ENCODE results near the gene GRM1. TPM values are rescaled to one million over a fixed set of nuclear protein-coding genes. Genes with fewer than 3 reads are reported as not detected.
"Not testable (repeated sequence)": the region's sequence is repeated elsewhere in the genome, so short reads cannot be mapped to it uniquely, and the experiment has no call there.

GRM1 gene
- total RNA-seq, 1 donor from 2014 or later = 6.7 TPM

DNA sequence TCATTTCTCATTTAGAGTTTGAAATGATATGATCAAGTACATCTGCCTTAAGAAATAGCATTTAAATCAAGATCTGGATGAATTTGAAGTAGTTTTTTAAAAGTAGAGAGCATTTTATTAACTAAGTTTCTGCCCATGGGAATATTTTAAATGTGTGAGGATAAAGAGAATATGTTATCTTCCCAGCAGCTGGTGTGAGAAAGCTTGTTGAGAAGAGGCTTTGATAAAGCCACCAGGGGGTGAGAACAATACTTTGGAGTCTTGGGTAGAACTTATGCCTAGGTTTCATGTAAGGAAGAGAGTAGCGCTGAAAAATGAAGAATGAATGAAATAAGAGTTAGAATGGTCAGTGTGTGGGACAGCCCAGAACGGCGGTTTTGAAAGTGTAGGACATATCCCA is 190.2 kb downstream of the GRM1 start:
- Histone ChIP-seq H3K4me3 (no peak overlapping the region), H3K27ac (replicated peaks) (no peak overlapping the region), H3K27me3 (ENCODE audit: low read depth) (no peaks in the 10 kb centered on the region), H3K4me1 (no peaks in the 10 kb centered on the region), H3K36me3 (no peaks in the 10 kb centered on the region), H3K9me3 (replicated peaks) (peaks cover 4% of the 10 kb centered on the region)
- intact Hi-C loops (cut with micrococcal nuclease) = no loop called here
- TF ChIP-seq, protein P1, sequence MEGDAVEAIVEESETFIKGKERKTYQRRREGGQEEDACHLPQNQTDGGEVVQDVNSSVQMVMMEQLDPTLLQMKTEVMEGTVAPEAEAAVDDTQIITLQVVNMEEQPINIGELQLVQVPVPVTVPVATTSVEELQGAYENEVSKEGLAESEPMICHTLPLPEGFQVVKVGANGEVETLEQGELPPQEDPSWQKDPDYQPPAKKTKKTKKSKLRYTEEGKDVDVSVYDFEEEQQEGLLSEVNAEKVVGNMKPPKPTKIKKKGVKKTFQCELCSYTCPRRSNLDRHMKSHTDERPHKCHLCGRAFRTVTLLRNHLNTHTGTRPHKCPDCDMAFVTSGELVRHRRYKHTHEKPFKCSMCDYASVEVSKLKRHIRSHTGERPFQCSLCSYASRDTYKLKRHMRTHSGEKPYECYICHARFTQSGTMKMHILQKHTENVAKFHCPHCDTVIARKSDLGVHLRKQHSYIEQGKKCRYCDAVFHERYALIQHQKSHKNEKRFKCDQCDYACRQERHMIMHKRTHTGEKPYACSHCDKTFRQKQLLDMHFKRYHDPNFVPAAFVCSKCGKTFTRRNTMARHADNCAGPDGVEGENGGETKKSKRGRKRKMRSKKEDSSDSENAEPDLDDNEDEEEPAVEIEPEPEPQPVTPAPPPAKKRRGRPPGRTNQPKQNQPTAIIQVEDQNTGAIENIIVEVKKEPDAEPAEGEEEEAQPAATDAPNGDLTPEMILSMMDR (IDR thresholded peaks at IDR 0.05; ENCODE audit: borderline replicate concordance) = no peak
- no peak for DNase-seq

DNA sequence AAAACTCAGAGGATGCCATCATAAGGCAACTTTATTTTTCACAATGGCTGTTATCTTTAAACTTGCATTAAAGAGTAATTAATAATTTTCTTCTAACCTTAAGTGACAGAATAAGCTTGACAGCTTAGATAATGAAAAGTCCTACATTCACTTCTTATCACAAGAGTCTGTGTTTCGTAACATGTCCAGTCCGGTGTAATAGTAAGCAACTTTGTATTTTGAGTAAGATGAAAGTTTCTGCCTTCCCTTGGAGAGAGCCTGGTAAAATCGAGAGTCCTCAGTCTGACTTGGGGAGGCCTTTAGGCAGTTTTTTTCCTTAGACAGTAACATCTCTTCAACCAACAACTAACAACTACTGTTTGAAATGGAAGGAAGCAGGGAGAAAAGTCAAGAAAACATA is 195.6 kb downstream of the GRM1 start:
- no peaks in the 10 kb centered on the region for H3K4me1 ChIP-seq
- no peak for DNase-seq
- peaks cover 4% of the 10 kb centered on the region for H3K9me3 ChIP-seq (replicated peaks)
- H3K4me3 ChIP-seq = no peak overlapping the region
- no peaks in the 10 kb centered on the region for H3K36me3 ChIP-seq
- TF ChIP-seq, protein P1 (IDR thresholded peaks at IDR 0.05; ENCODE audit: borderline replicate concordance) = no peak
- no peak overlapping the region for H3K27ac ChIP-seq (replicated peaks)
- H3K27me3 ChIP-seq (ENCODE audit: low read depth) = no peaks in the 10 kb centered on the region
- intact Hi-C loops (cut with micrococcal nuclease) = no loop called here

GRCh38 chr6:146224988-146225387 is 196.1 kb downstream of the GRM1 start:
- Histone ChIP-seq H3K4me3 (no peak overlapping the region), H3K27me3 (ENCODE audit: low read depth) (no peaks in the 10 kb centered on the region), H3K4me1 (no peaks in the 10 kb centered on the region), H3K36me3 (no peaks in the 10 kb centered on the region), H3K27ac (replicated peaks) (no peak overlapping the region), H3K9me3 (replicated peaks) (peaks cover 4% of the 10 kb centered on the region)
- TF ChIP-seq, protein P1 (IDR thresholded peaks at IDR 0.05; ENCODE audit: borderline replicate concordance) = no peak
- DNase-seq = no peak
- intact Hi-C loops (cut with micrococcal nuclease) = no loop called here

DNA sequence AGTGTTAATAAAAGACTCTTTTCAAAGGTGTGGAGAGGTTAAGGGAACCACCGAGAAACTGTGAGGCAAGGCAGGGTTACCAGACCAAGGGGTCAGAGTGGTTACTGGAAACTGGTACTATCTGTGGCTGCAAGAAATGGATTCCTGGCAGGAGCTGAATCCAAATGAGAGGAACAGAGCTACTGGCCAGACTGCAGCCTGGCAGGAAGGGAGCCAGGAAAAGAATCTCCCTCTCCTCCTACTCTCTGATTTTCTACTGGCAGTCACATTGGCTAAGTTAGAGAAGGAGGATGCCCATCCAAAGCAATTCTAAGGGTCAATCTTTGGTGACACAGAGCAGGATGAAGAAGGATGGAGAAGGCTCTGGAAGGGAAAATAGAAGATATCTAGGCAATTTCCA is 211.5 kb downstream of the GRM1 start:
- H3K36me3 ChIP-seq = no peaks in the 10 kb centered on the region
- H3K27ac ChIP-seq (replicated peaks) = no peak overlapping the region
- no peak for DNase-seq
- no peaks in the 10 kb centered on the region for H3K27me3 ChIP-seq (ENCODE audit: low read depth)
- H3K9me3 ChIP-seq (replicated peaks) = peaks cover 25% of the 10 kb centered on the region
- H3K4me1 ChIP-seq = no peaks in the 10 kb centered on the region
- no peak overlapping the region for H3K4me3 ChIP-seq
- intact Hi-C loops (cut with micrococcal nuclease) = no loop called here
- TF ChIP-seq, protein P1 (IDR thresholded peaks at IDR 0.05; ENCODE audit: borderline replicate concordance) = no peak

- TF ChIP-seq, protein P1 (IDR thresholded peaks at IDR 0.05; ENCODE audit: borderline replicate concordance) = no peak
- peaks cover 25% of the 10 kb centered on the region for H3K9me3 ChIP-seq (replicated peaks)
- no peaks in the 10 kb centered on the region for H3K4me1 ChIP-seq
- no peaks in the 10 kb centered on the region for H3K36me3 ChIP-seq
- H3K27ac ChIP-seq (replicated peaks) = no peak overlapping the region
- H3K27me3 ChIP-seq (ENCODE audit: low read depth) = no peaks in the 10 kb centered on the region
- intact Hi-C loops (cut with micrococcal nuclease) = no loop called here
- DNase-seq = no peak
- no peak overlapping the region for H3K4me3 ChIP-seq
These were observed 211.9 kb downstream of the GRM1 start for GRCh38 chr6:146240807-146241206.

- H3K36me3 ChIP-seq; H3K27ac ChIP-seq (replicated peaks); DNase-seq; H3K27me3 ChIP-seq (ENCODE audit: low read depth); H3K4me1 ChIP-seq; intact Hi-C loops (cut with micrococcal nuclease); H3K4me3 ChIP-seq: not testable (repeated sequence)
- H3K9me3 ChIP-seq (replicated peaks) = peaks cover 25% of the 10 kb centered on the region
These were observed 214.8 kb downstream of the GRM1 start for GRCh38 chr6:146243646-146244045.
